HG02884 (cell line): Measurements from ENCODE around the gene HRH3.

Experiments used
- ATAC-seq: cut with Tn5 transposase; IDR thresholded peaks from one replicate; pipeline ENCODE4 v1.9.1; 2021; ENCODE audit warnings: mild to moderate bottlenecking, moderate library complexity; ENCODE audit not compliant: unreplicated experiment

Gene HRH3

DNA sequence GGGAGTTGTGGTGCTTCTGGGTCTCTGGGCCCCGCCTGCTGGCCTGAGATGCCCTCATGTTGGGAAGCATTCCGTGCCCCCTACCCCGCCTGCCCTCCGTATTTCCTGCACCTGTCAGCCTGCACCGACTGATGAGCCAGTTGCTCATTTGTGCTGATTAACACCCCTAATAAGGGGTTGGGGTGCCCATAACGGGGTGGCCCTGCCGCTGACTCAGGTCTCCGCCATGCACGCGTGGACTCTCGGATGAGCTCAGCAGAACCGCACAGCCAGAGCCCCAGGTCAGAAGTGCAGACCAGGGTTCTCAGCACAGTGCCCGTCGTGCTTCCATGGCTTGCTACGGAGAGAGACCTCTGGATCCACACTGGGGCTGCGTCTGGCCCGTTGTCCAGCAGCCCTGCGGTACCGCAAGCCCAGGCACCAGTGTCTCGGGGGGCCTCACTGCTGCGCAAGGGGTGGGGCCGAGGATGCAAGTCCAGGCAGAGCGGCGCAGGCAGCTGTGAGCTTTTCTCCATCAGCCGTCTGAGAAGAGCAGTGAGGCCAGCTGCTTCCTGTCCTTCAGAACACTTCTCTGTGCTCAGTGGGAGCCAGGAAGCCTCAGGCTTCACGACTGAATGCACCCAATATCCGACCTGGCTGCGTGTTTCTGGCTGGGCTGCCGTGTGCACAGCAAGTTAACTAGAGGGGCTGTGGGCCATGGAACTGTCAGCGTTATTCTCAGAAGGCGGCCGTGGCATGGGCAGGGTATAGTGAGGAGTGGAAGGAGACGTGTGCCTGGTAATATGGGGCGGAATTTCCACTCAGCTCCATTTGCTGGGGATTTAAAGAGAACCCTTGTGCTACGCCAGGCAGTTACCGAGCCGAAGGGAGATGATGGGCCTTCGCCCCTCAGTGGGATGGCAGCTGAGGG, 18.6 kb downstream of the HRH3 start:
- no peak for ATAC-seq

DNA sequence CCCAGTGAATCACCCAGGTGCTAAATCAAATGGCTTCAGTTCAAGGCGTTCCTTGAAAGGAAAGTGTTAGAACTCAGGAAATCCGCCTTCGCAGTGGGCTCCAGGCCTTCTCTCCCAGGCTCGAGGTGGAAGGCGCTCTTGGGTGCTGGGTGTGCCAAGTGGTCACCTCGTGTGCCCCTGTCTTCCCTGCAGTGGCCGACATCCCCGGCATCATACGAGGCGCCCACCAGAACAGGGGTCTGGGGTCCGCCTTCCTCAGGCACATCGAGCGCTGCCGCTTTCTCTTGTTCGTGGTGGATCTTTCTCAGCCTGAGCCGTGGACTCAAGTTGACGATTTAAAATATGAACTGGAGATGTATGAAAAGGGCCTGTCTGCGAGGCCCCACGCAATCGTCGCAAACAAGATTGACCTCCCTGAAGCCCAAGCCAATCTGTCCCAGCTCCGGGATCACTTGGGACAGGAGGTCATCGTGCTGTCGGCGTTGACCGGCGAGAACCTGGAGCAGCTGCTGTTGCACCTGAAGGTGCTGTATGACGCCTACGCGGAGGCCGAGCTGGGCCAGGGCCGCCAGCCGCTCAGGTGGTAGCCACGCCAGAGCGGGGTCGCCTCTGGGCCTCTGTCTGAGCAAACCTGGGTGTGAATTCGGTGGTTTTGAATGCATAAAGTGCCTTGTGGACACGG, 19.4 kb downstream of the HRH3 start:
- no peak for ATAC-seq

DNA sequence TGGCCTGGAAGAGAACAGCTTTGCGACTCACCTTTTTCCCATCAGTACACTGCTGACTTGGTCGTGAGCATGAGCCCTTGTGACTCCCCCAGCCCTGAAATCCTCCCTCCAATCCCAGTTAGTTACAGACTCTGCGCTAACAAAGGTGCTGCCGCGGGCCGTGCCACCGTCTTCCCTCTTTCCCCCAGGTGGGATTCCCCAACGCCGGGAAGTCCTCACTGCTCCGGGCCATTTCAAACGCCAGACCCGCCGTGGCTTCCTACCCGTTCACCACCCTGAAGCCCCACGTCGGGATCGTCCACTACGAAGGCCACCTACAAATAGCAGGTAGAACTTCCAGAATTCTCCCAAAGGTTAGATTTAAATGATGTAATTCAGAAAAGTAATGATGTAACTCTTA, 21.1 kb downstream of the HRH3 start:
- ATAC-seq = no peak

DNA sequence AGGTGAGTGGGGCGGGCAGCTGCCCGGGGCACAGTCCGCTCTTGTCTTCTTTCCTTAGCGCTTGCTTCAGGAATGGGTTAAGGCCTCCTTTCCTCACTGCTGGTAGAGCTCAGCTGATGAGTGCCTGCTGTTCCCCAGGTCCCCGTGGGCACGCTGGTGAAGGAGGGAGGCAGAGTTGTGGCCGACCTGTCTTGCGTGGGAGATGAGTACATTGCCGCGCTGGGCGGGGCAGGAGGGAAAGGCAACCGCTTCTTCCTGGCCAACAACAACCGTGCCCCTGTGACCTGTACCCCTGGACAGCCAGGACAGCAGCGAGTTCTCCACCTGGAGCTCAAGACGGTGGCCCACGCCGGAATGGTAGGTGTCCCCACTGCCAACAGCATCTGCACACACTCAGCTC, 21.6 kb downstream of the HRH3 start:
- ATAC-seq = no peak

DNA sequence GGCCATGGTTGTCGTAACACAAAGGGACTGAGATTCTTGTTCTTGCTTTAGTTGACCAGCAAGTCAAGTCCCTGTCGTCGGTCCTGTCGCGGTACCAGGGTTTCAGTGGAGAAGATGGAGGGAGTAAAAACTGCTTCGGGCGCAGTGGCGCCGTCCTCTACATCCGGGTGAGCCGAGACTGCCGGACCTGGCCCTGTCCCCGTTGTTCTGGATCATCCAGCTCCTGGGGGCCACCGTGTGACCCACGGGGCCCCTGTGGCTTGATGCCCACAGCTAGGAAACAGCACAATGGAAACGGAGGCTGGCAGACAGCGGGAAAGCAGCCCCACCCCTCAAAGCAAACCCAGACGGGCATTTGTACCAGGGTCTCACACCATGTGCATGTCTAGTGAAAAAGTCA, 22.3 kb downstream of the HRH3 start:
- no peak for ATAC-seq

DNA sequence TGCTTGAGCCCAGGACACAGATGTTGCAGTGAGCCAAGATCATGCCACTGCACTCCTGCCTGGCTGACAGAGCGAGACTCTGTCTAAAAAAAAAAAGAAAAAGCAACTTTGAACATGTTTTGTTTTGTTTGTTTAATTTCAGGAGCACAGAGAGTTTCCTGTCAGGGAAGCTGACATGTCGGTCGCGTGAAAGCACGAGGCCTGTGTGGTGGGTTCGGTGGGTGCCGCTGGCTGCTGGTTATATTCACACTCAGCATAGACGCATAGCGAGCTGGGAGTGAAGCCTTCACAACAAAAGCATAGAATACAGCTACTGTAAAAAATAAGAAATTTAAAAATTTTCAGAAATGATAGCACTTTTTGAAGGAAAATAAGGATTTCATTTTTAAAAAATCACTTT, 22.8 kb downstream of the HRH3 start:
- ATAC-seq = no peak

DNA sequence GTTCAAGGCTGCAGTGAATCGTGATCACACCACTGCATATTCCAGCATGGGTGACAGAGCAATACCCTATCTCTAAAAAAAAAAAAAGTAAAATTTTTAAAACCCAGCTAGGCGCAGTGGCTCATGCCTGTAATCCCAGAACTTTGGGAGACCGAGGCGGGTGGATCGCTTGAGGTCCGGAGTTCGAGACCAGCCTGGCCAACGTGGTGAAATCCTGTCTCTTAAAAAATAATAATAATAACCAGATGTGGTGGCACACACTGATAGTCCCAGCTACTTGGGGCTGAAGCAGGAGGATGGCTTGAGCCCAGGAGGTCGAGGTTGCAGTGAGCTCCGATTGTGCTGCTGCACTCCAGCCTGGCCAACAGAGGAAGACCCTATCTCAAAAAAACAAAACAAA, 23.8 kb downstream of the HRH3 start:
- no peak for ATAC-seq

DNA sequence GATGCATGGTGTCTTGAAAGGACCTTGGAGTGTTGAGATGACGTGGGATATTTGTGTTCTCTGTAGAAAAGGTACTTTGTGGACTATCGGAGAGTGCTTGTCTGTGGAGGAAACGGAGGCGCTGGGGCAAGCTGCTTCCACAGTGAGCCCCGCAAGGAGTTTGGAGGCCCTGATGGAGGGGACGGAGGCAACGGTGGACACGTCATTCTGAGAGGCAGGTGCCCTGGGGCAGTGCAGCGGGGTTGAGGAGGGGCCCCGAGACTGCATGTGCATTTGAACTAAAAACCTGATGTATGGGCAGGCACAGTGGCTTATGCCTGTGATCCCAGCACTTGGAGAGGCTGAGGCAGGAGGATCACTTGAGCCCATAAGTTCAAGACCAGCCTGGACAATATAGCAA, 24.3 kb downstream of the HRH3 start:
- no peak for ATAC-seq

DNA sequence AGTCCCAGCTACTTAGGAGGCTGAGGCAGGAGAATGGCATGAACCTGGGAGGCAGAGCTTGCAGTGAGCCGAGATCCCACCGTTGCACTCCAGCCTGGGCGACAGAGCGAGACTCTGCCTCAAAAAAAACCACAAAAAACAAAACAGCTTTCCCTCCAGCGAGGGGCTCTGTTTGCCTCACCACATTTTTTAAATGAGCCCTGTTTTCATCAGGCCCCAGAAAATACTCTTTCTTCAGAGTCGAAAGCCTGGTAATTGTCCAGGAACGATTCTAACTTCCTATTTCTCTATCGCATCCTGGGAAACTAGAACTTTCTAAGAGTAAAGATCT, 25.0 kb downstream of the HRH3 start:
- no peak for ATAC-seq

DNA sequence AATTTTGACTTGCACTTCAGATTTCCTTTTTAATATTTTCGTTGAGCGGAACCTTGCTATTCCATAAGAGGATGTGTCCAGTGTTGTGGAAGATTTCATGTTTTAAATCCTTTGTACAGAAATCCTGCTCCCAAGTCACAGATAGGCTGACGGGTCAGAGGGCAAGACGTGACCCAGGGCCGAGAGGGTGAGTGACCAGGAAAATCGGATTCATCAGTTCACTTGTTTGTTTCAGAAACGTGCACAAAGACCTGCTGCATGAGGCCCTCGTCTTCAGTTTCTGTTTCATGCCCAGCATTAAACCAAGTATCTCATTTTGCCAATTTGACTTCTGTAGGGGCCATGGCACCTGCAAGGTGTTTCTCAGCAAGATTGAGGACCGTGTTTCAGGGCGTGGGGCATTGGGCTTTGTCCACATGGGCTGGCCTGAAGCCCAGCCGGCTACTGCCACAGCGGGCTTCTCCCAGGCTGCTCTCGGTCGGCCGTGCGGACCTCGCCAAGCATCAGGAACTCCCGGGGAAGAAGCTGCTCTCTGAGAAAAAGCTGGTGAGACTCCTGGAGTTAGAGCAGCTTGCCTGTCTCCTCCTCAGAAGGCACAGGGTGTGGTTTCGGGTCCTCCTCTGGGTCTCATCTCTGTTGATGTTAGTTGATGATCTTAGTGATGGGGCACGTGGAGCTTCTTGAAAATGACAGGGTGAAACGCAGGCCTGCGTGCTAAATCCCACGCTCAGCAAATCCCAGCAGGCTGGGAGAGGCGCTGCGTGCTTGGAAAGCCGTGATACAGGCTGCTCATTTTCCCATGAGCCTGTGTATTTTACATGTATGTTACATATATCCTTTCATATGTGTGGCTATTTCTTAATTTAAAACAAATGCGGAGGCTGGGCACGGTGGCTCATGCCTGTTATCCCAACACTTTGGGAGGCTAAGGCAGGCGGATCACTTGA, 26.7 kb downstream of the HRH3 start:
- ATAC-seq = no peak

DNA sequence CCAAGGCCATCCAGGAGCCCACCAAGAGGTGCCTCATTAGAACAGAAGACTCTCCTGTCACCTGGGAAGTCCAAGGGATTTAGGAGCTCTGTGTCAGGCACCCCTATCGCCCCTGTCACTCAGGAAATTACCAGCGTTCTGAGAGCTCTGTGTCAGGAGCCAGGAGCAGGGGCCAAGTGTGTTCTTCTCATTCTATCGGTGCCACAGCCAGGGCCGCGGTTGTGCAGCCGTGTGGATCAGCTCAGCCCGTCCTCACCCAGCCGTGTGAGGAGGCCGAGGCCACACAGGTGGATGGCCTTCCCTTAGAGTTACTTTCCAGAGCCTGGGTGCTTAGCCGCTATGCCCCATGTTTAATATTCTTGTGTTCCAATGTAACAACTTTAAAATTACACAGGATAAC, 27.4 kb downstream of the HRH3 start:
- no peak for ATAC-seq

DNA sequence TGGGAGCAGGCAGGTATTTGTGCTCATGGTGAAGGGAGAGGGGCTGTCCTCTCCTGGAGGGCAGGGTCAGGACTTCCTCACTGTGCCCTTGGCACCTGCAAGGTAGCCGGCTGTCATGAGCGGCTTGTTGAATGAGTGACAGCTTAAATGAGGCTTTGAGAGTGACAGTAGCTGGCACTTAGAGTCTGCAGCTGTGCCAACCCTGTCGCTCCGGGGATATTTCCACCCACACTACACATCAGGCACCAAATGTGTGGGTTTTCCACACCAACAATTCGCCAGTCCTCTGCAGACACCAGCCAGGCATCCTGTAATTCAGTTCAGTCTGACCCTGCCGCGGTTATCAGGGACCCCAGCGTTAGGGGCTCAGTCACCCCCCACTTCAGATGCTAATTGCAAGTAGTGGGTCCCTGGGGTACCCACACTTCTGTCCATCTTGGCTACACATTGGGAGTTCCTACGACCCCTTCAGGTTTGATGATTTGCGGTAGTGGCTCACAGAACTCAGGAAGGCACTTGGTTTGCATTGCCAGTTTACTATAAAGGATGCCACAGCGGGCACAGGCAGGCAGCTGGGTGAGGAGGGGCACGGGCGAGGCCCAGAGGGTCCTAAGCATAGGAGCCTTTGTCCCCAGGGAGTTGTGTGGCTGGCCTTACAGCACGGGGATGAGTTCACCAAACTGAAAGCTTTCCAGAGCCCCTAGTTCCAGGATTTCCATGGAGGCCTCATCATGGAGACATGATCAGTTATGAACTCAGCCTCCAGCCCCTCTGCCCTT, 28.1 kb downstream of the HRH3 start:
- no peak for ATAC-seq

DNA sequence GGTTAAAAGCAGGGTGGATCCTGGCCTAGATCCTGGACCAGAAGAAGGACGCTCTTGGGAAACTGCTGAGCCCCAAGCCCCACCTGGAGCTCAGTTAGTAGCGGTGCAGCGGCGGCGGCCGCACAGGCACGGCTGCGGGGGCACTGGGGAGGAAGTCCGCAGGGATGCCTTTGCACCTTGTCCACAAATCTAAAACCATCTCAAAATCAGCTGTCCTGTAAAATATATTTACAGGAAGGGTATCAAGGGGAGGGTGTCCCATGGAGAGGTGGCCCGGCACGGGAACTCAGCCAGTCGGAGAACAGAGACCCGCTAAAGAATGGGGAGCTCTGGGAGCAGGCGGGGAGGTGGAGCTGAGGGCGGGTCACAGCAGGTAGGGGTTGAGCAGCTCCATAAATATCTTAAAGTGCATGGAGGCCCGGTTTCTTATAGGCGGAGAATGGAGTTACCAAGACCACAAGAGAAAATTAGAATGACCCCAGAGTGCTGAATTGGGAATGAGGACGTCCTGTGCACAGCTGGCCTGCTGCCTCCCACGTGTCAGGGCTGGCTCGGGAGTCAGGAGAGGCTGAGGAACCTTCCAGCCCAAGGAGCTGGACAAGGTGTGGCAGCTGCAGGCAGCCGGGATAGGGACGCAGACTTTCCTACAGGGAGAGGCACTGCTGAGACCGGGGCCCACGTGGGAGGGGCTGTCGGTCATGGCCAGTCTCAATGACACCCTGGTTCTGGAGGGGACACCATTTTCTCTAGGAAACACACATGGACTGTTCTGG, 29.3 kb downstream of the HRH3 start:
- ATAC-seq = no peak

DNA sequence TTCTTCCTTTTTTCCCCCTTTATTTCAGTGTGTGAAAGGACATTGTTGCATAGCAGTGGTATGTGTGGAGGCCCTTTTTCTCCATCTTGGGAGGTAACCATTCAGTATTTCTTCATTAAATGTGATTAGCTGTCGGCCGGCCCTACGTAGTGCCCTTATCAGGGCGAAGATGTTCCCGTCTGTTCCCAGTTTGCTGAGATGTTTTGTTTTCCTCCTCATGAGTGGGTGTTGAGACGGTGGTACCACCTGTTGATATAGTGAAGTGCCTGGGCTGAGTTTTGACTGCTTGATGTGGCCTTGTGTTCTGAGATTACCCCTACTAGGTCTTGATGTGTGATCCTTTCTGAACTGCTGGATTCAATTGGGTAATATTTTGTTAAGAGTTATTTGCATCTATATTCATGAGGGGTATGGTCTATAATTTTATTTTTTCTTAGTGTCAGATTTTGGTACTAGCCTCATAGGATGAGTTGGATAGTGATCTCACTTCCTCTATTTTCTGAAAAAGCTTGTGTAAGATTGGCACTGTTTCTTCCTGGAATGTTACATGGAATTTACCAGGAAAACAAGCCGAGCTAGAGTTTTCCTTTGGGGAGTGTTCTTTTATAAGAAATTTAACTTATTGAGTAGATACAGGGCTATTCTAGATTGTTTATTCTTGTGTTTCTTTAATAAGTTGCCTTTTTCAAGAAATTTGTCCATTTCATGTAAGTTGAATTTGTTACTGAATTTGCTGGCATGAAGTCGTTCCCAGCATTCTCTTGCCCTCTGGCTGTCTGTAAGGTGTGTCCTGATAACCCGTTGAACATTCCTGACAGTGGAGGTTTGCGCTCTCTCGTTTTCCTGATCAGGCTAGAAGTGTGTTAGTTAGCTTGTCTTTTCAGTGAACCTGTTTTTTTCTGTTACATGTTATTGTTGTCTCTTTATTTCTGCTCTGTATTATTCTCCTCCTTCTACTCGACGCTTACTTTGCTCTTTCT, 32.9 kb downstream of the HRH3 start:
- no peak for ATAC-seq

DNA sequence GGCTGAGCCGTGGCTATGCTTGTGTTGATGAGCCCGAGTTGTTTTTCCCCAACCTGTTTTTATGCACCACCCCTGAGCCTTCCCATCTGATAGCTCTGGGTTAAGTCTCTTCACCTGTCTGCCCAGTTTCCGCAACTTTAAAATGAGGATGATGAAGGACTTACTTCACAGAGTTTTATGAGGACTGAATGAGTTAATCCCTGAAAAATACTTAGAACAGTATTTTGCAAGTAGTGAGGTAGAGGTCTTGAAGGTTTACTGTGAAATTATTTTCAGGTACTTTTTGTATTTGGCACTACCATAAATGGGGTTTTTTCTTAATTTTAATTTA, 34.0 kb downstream of the HRH3 start:
- ATAC-seq = no peak

DNA sequence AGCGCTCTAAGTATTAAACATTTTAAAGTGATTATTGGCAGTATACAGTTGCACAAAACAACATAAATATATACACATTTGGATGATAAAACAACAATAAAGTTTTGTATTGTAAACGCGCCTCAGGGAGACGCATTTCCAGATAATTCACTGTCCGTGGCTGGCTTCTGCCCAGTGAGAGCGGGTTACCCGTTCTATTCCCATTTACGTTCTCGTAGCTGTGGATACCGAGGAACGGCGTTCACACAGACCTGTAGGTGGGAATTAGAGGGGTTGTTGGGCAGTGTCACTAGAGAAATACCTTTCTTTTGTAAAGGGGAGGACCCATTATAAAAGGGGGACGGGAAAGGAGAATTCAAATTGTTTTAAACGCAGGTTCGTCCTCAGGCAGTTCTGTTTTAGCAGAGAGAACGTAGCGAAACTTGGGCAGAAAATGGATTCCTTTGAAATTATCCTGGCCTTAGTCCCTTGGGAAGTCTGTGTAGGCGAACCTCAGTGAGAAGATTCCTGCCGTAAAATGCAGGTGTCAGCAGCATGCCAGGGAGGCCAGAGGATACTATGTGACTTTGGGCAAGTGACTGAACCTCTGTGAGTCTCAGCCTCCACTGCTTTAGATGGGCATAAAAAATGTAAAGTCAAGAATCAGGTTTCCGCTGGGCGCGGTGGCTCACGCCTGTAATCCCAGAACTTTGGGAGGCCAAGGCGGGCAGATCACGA, 36.5 kb downstream of the HRH3 start:
- no peak for ATAC-seq

DNA sequence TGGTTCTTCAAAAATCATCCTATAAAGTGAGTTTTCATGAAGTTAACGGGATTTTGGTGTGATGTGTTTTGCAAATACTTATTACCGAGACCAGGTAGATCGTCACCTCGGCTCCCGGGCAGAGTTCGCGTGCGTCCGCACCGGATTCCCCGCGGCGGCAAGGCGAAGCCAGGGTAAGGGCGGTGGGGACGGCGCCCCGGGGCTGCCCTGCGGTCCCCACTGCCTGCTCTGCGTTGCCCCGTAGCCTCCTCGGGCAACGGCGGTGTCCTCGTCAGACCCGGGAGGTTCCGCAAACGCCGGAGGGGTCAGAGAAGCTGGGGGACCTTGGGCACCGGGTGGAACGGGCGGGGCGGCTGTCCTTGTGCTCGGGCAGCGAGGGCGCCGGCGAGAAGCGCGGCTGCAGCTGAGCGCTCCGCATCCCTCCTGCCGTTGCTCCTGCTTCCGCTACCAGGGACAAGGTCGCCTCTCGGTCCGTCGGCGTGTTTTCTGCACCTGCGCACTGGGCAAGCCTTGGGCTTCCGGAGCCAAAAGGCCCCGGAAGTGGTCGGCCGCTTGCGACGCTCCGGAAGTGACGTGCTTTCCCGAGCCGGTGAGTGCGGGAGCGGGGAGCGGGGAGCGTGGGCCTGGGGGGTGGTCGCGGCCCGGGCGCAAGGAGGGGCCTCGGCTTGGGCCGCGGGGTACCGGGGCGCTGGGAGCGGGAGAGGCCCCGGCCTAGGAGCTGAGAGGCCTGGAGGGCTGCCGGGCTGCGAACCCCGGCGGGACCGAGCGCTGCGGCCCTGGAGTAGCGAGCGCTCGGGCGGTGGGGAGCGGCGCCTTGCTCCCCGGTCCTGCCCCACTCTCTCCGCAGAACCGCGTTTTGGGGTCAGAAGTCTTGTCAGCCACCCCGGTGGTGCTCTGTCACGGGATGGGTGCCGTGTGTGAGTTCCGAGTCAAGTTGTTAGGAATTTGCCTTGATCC, 37.3 kb downstream of the HRH3 start, which contains the start of gene MTG2:
Gene MTG2, plus strand, starts transcription at position 560 of the 957 bp plus-strand sequence. CDS start 10,393 bp downstream, outside the sequence.
- peak; percentile 93 for ATAC-seq
